Psoas muscle (tissue), 8 donors: ENCODE measurements around the gene XIAP. TPM values are rescaled to one million over a fixed set of nuclear protein-coding genes. Genes with fewer than 3 reads are reported as not detected.
"Not testable (repeated sequence)": the region's sequence is repeated elsewhere in the genome, so short reads cannot be mapped to it uniquely, and the experiment has no call there.

Source experiments
- ATAC-seq, 4 donors: fragments of 200-7000 bp; cut with Tn5 transposase; one replicate each; pipeline ENCODE4 v1.9.1; 2020; ENCODE audit warnings: moderate library complexity in 3 of 4, mild to moderate bottlenecking in 2 of 4
- DNase-seq, 2 donors: peaks; one replicate each; pipeline ENCODE4 v3.0.0-alpha.2; 2020
- H3K27ac ChIP-seq: fragments of 200-600 bp; one replicate; pipeline ENCODE4 v1.8.0; 2022
- H3K27me3 ChIP-seq, 3 donors: fragments of 200-600 bp in 1 of 3; one replicate each; pipeline versions ENCODE4 v1.6.1 to v1.8.0; 2013 to 2022; ENCODE audit warnings: low read length in 2 of 3, mild to moderate bottlenecking in 2 of 3, moderate library complexity in 1 of 3; ENCODE audit not compliant: insufficient read depth in 3 of 3
- H3K36me3 ChIP-seq, 2 donors: fragments of 200-600 bp in 1 of 2; one replicate each; pipeline versions ENCODE4 v1.6.1 to v1.8.0; 2013 to 2022; ENCODE audit warnings: low read depth in 1 of 2, mild to moderate bottlenecking in 1 of 2, moderate library complexity in 1 of 2; ENCODE audit not compliant: insufficient read depth in 1 of 2
- H3K4me1 ChIP-seq: fragments of 200-600 bp; one replicate; pipeline ENCODE4 v1.8.0; 2022
- H3K4me3 ChIP-seq: fragments of 200-600 bp; one replicate; pipeline ENCODE4 v1.8.0; 2022; ENCODE audit warnings: mild to moderate bottlenecking
- H3K9me3 ChIP-seq: fragments of 200-600 bp; one replicate; pipeline ENCODE4 v1.8.0; 2022
- WGBS, 3 donors: extraction: QIAGEN DNeasy Blood & Tissue Kit; methylation state at CpG; one replicate each; pipeline versions ENCODE4 v1.1.6 to v1.1.7; 2013; 5-methylcytosine and 5-hydroxymethylcytosine counted together
- intact Hi-C, 2 donors: fragments of 100-400 bp; cut with DNase I; formaldehyde crosslinking; loops; one replicate each; pipeline versions ENCODE4 v1.11.0 to v1.14.2; 2022
- polyA plus RNA-seq, 3 donors: library from polyadenylated mRNA; stranded (reverse); fragments of 200-250 nt; gene quantifications; one replicate each; pipeline ENCODE4 v1.2.3, GENCODE V29; 2013
- total RNA-seq, 4 donors: library from RNA; stranded (reverse); fragmentation: NEBNext Ultra II Directional in 2 of 4; extraction: Animal tissue kit (Norgen Biotek cat#: 25700) in 2 of 4; gene quantifications; one replicate each; pipeline versions ENCODE4 v1.2.1 to v1.2.4, GENCODE V29; 2021 to 2023
- TF ChIP-seq, protein P1 (sequence below): fragments of 200-600 bp; IDR thresholded peaks from one replicate; pipeline ENCODE4 v1.8.0; 2022; ENCODE audit warnings: antibody characterized with exemption
- donor health status: healthy with polysubstance abuse.
- donor health status: DM: no; HTN: no; CAD: no; lungs with moderate emphysema.
- donor health status: Bipolar disorder and iron deficiency.
- donor health status: healthy.
- donor health status: DM: yes; HTN: yes; CAD: no.
- donor health status: DM: no; HTN: no; CAD: no.
- donor health status: DM: no; HTN: no; CAD: no.
- donor health status: DM: yes; HTN: yes; CAD: no.

The XIAP gene
- total and polyA plus RNA-seq, 7 donors, result 7.5 to 40.1 (median 34.8) TPM

DNA sequence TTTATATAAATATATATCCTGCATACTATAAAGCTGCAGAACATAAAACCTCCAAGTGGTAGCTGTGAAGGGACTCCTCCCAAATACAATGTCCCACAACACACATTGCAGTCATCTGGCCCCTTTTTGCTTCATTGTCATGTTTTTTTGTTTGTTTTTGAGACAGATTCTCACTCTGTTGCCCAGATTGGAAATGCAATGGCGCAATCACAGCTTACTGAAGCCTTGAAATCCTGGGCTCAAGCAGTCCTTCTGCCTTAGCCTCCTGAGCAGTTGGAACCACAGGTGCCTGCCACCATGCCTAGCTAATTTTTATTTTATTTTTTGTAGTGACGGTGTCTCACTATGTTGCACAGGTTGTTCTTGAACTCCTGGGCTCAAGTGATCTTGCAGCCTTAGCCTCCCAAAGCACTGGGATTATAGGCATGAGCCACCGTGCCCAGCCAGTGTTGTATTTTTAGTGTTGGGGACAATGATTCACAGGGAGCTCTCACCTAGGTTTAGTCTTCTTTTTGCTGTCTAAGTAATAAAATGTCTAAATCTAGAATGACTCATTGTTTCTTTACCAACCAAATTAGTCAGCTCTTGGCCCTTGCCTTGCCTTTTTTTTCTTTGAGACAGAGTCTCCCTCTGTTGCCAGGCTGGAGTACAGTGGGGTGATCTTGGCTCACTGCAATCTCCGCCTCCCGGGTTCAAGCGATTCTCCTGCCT, 24.0 kb upstream of the XIAP start:
- intact Hi-C loops, result loop anchor here in 1 of 2 donors (10.0 kb wide), 1 partner anchor 129 kb away; the partner anchor contains the start of gene STAG2
- Histone ChIP-seq H3K4me3 (no peak overlapping the region), H3K9me3 (no peaks in the 10 kb centered on the region), H3K36me3 (no peaks in the 10 kb centered on the region), H3K27me3 (no peaks in the 10 kb centered on the region), H3K27ac (no peak overlapping the region), H3K4me1 (no peaks in the 10 kb centered on the region)
- WGBS, 3 donors, result 70 to 82% (median 74%) methylated on average over 6 of the region's 6 CpGs
- no peak for DNase-seq
- TF ChIP-seq, protein P1, sequence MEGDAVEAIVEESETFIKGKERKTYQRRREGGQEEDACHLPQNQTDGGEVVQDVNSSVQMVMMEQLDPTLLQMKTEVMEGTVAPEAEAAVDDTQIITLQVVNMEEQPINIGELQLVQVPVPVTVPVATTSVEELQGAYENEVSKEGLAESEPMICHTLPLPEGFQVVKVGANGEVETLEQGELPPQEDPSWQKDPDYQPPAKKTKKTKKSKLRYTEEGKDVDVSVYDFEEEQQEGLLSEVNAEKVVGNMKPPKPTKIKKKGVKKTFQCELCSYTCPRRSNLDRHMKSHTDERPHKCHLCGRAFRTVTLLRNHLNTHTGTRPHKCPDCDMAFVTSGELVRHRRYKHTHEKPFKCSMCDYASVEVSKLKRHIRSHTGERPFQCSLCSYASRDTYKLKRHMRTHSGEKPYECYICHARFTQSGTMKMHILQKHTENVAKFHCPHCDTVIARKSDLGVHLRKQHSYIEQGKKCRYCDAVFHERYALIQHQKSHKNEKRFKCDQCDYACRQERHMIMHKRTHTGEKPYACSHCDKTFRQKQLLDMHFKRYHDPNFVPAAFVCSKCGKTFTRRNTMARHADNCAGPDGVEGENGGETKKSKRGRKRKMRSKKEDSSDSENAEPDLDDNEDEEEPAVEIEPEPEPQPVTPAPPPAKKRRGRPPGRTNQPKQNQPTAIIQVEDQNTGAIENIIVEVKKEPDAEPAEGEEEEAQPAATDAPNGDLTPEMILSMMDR, result no peak
- peak; percentile 46 to 89 (median 70) for ATAC-seq

DNA sequence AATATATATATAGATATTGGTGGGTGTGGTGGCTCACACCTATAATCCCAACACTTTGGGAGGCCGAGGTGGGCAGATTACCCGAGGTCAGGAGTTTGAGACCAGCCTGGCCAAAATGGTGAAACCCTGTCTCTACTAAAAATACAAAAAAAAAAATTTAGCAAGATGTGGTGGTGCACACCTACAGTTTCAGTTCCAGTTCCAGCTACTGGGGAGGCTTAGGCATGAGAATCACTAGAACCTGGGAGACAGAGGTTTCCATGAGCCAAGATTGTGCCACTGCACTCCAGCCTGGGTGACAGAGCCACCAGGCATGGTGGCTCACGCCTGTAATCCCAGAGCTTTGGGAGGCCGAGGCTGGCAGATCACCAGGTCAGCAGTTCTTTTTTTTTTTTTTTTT, 14.7 kb upstream of the XIAP start:
- H3K4me1 ChIP-seq, H3K27ac ChIP-seq, H3K4me3 ChIP-seq, ATAC-seq, H3K9me3 ChIP-seq, H3K27me3 ChIP-seq, DNase-seq, H3K36me3 ChIP-seq, intact Hi-C loops: not testable (repeated sequence)
- 81 to 93% (median 87%) methylated on average over 3 to 4 of the region's 4 CpGs for WGBS, 3 donors

DNA sequence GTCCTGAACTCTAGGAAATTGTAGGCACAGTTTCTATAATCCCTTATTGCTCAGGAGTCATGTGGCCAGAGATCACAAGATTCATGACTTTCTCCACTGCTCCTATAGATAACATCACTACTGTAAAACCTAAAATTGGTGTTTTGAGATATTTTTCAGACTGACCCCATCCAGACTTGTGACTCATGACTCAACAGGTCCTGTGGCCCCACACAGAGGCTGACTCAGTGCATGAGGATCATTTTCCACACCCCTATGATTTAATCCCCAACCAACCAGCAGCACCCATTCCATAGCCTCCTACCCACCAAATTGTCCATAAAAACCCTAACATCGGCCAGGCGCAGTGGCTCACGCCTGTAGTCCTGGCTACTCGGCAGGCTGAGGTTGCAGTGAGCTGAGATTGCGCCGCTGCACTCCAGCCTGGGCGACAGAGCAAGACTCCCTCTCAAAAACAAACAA, 13.2 kb upstream of the XIAP start:
- Histone ChIP-seq H3K36me3 (no peaks in the 10 kb centered on the region), H3K4me3 (no peak overlapping the region), H3K27me3 (no peaks in the 10 kb centered on the region), H3K4me1 (no peaks in the 10 kb centered on the region), H3K9me3 (no peaks in the 10 kb centered on the region), H3K27ac (no peak overlapping the region)
- no peak for DNase-seq
- intact Hi-C loops, result no loop called here
- no peak for ATAC-seq
- 88 to 90% (median 89%) methylated on average over 7 of the region's 7 CpGs for WGBS, 3 donors
- TF ChIP-seq, protein P1, result no peak

DNA sequence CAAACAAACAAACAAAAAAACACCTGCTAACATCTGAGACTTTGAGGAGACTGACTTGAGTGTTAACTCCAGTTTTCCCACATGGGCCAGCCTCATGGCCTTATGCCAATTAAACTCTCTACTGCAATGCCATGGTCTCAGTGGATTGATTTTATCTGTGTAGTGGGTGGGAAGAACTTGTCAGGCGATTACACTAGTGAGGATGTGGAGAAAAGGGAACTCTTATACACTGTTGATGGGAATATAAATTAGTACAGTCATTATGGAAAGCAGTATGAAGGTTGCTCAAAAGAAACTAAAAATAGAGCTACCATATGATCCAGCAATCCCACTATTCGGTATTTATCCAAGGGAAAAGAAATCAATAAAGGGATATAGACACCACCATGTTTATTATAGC, 12.8 kb upstream of the XIAP start:
- H3K9me3 ChIP-seq, result no peaks in the 10 kb centered on the region
- TF ChIP-seq, protein P1, result no peak
- 86 to 91% (median 89%) methylated on average over 2 of the region's 2 CpGs for WGBS, 3 donors
- intact Hi-C loops, result no loop called here
- no peak overlapping the region for H3K4me3 ChIP-seq
- H3K36me3 ChIP-seq, result no peaks in the 10 kb centered on the region
- no peak for DNase-seq
- no peak overlapping the region for H3K27ac ChIP-seq
- no peaks in the 10 kb centered on the region for H3K4me1 ChIP-seq
- ATAC-seq, result no peak
- no peaks in the 10 kb centered on the region for H3K27me3 ChIP-seq

DNA sequence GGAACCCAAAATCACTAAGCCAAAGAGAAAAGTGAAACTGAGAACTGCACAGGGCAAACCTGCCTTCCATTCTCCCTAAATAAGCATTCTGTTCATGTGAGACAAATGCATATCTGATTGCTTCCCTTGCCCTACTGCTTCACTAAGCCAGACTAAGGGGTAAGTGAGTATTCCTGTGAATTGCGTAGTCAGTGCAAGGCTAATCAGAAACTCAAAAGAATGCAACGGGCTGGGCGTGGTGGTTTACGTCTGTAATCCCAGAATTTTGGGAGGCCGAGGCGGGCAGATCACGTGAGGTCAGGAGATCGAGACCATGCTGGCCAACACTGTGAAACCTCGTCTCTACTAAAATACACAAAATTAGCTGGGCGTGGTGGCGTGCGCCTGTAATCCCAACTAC, 10.8 kb upstream of the XIAP start:
- Histone ChIP-seq H3K27me3 (no peaks in the 10 kb centered on the region), H3K9me3 (no peaks in the 10 kb centered on the region), H3K27ac (no peak overlapping the region), H3K4me1 (no peaks in the 10 kb centered on the region), H3K36me3 (no peaks in the 10 kb centered on the region), H3K4me3 (no peak overlapping the region)
- WGBS, 3 donors, result 89 to 94% (median 90%) methylated on average over 12 of the region's 12 CpGs
- ATAC-seq, result no peak
- intact Hi-C loops, result no loop called here
- DNase-seq, result no peak
- TF ChIP-seq, protein P1, result no peak

DNA sequence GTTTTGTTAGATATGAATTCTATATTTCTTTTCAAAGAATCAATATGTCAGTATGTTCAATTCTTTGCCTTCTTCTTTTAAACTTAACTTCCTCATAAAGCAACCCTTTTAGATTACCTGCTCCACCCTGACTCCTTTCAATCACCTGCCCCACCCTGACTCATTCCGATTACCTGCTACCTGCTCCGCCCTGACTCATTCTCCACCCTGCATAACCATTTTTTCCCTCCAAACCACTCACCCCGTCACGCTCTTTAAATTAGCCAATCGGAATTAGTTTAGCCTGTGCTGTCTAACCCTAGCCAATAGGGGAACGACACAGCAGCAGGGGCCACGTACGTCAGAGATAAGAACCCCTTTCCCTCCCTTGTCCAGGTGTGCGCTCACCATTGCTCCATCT, 9.9 kb upstream of the XIAP start:
- H3K36me3 ChIP-seq, H3K9me3 ChIP-seq, DNase-seq, H3K4me1 ChIP-seq, intact Hi-C loops, H3K27me3 ChIP-seq, H3K4me3 ChIP-seq, ATAC-seq, H3K27ac ChIP-seq: not testable (repeated sequence)
- 70 to 86% (median 82%) methylated on average over 9 of the region's 9 CpGs for WGBS, 3 donors
